ENCODE data around the gene PDE8B. TPM values are rescaled to one million over a fixed set of nuclear protein-coding genes. Genes with fewer than 3 reads are reported as not detected.

PDE8B gene
- total and polyA plus RNA-seq, 12 donors: 1.1 to 6.8 (median 4.8) TPM

DNA sequence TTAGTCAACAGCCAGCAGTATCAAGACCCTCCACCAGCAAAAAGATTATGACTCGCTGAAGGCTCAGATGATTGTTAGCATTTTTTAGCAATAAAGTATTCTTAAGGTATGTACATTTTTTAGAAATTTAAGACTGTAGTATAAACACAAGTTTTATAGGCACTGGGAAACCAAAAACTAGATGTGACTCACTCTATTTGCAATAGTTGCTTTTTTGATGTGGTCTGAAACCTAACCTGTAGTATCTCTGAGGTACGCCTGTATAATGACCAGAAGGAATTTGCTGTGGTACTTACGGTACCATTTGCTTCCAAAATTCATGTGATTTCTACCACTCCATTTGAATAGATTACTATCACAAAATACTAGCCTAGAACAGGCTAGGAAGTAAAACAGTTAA lies 220.8 kb downstream of the PDE8B start:
- no peak for TF ChIP-seq POLR2A (IDR thresholded peaks at IDR 0.05)
- TF ChIP-seq, protein P1, sequence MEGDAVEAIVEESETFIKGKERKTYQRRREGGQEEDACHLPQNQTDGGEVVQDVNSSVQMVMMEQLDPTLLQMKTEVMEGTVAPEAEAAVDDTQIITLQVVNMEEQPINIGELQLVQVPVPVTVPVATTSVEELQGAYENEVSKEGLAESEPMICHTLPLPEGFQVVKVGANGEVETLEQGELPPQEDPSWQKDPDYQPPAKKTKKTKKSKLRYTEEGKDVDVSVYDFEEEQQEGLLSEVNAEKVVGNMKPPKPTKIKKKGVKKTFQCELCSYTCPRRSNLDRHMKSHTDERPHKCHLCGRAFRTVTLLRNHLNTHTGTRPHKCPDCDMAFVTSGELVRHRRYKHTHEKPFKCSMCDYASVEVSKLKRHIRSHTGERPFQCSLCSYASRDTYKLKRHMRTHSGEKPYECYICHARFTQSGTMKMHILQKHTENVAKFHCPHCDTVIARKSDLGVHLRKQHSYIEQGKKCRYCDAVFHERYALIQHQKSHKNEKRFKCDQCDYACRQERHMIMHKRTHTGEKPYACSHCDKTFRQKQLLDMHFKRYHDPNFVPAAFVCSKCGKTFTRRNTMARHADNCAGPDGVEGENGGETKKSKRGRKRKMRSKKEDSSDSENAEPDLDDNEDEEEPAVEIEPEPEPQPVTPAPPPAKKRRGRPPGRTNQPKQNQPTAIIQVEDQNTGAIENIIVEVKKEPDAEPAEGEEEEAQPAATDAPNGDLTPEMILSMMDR (IDR thresholded peaks at IDR 0.05): no peak
- 96 to 99% (median 98%) methylated on average over 3 of the region's 3 CpGs for WGBS, 4 donors
- intact Hi-C loops (cut with DNase I): no loop called here
- H3K27ac ChIP-seq: no peak overlapping the region
- DNase-seq: no peak
- H3K9me3 ChIP-seq (replicated peaks in 1 of 3): no peaks in the 10 kb centered on the region
- peaks cover 0 to 12% of the 10 kb centered on the region in 2 donors for H3K4me1 ChIP-seq (replicated peaks in 1 of 2)
- H3K27me3 ChIP-seq: no peaks in the 10 kb centered on the region
- H3K4me3 ChIP-seq: no peak overlapping the region
- H3K36me3 ChIP-seq (replicated peaks in 1 of 2): peaks cover 0 to 27% of the 10 kb centered on the region in 2 donors

- Histone ChIP-seq H3K9me3 (replicated peaks in 1 of 3) (no peaks in the 10 kb centered on the region), H3K4me1 (replicated peaks in 1 of 2) (peaks cover 0 to 9% of the 10 kb centered on the region in 2 donors), H3K4me3 (no peak overlapping the region), H3K36me3 (replicated peaks in 1 of 2) (peaks cover 0 to 27% of the 10 kb centered on the region in 2 donors), H3K27ac (no peak overlapping the region), H3K27me3 (no peaks in the 10 kb centered on the region)
- intact Hi-C loops (cut with DNase I): no loop called here
- WGBS, 4 donors: 94 to 100% (median 96%) methylated on average over 1 of the region's 1 CpG
- TF ChIP-seq POLR2A (IDR thresholded peaks at IDR 0.05): no peak
- TF ChIP-seq, protein P1 (IDR thresholded peaks at IDR 0.05): no peak
- no peak for DNase-seq
Measured at GRCh38 chr5:77431719-77432118, 221.2 kb downstream of the PDE8B start.

DNA sequence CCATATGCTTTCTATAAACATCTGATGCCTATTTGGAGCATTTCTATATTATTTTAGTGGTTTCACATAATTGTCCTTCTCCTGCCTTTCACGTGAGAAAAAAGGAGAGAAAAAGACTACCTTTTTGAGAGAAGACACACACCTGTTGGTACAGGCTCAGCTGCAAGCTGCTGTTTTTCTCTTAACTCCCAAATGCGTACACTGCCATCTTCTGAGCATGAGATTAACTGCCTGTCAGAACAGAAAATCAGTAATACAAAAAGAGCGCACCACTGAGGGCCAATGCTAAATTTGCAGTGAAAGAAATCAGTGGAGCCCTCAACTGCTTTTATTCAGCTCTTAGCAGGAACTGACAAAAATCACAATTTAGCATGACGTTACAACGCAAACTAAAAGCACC lies 226.7 kb downstream of the PDE8B start:
- Histone ChIP-seq H3K9me3 (replicated peaks in 1 of 3) (no peaks in the 10 kb centered on the region), H3K36me3 (replicated peaks in 1 of 2) (peaks cover 0 to 17% of the 10 kb centered on the region in 2 donors), H3K4me1 (replicated peaks in 1 of 2) (no peaks in the 10 kb centered on the region), H3K4me3 (no peak overlapping the region), H3K27ac (no peak overlapping the region), H3K27me3 (no peaks in the 10 kb centered on the region)
- intact Hi-C loops (cut with DNase I): no loop called here
- TF ChIP-seq, protein P1 (IDR thresholded peaks at IDR 0.05): peak in 1 of 6 experiments; percentile 14
- no peak for TF ChIP-seq POLR2A (IDR thresholded peaks at IDR 0.05)
- DNase-seq: no peak
- WGBS, 4 donors: 85 to 91% (median 89%) methylated on average over 5 of the region's 5 CpGs

- no peaks in the 10 kb centered on the region for H3K27me3 ChIP-seq
- TF ChIP-seq POLR2A (IDR thresholded peaks at IDR 0.05): no peak
- TF ChIP-seq, protein P1 (IDR thresholded peaks at IDR 0.05): no peak
- DNase-seq: no peak
- WGBS, 4 donors: 71 to 92% (median 83%) methylated on average over 3 of the region's 3 CpGs
- H3K4me3 ChIP-seq: no peak overlapping the region
- intact Hi-C loops (cut with DNase I): no loop called here
- no peak overlapping the region for H3K27ac ChIP-seq
- H3K36me3 ChIP-seq (replicated peaks in 1 of 2): peaks cover 0 to 8% of the 10 kb centered on the region in 2 donors
- H3K9me3 ChIP-seq (replicated peaks in 1 of 3): no peaks in the 10 kb centered on the region
- H3K4me1 ChIP-seq (replicated peaks in 1 of 2): no peaks in the 10 kb centered on the region
Measured at GRCh38 chr5:77438071-77438470, 227.6 kb downstream of the PDE8B start.
